Forelimb muscle (tissue), 1 donor: ENCODE measurements around the gene AMFR. TPM values are rescaled to one million over a fixed set of nuclear protein-coding genes. Genes with fewer than 3 reads are reported as not detected.
A peak's percentile ranks its signal among the peaks of the same experiment; 100 is the strongest.

ENCODE experiments used
- DNase-seq: peaks from one replicate; pipeline ENCODE4 v3.0.0-alpha.2; 2013; ENCODE audit warnings: low read depth
- polyA plus RNA-seq: library from polyadenylated mRNA; unstranded; fragments of 120-200 nt; gene quantifications from one replicate; pipeline ENCODE4 v1.2.1, GENCODE V29; 2013; ENCODE audit not compliant: insufficient read length

AMFR gene
- polyA plus RNA-seq, 1 donor = 46.3 TPM

DNA sequence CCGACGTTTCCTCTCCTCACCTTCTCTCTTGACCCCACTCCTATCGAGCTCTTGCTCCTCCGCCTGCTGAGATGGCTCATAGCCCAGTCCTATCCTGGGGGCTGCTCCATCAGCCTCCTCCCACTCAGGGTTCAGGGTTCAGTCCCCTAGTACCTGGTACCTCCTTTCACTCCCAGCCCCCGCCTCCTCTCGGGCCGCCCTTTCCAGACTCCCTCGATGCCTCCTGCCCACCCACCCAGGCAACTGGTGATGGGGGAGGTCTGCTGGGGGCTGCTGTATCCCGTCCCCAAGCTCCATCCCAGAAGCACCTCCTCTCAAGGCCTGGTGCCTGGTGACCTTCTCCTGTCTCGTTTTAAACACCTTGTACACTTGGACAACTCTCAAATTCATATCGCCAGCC, 93.9 kb downstream of the AMFR start:
- DNase-seq = no peak

DNA sequence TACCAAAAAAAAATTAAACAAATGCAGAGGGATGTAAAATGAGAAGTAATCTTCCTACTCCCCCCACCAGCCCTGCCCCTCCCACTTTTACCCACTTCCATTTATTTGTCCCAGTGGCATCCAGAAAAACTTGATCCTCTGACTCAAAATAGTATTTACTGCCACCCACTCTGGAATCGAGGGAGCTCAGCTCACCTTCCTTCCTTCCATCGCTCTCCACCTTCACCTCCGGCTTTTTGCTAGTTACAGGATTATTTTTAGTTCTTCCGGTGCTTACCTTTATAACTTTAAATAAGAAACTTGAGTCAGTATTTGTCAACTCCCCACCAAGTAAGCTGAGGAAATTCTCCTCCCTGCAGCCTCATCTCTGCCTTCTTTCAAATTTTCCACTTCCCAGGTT, 94.9 kb downstream of the AMFR start:
- no peak for DNase-seq

DNA sequence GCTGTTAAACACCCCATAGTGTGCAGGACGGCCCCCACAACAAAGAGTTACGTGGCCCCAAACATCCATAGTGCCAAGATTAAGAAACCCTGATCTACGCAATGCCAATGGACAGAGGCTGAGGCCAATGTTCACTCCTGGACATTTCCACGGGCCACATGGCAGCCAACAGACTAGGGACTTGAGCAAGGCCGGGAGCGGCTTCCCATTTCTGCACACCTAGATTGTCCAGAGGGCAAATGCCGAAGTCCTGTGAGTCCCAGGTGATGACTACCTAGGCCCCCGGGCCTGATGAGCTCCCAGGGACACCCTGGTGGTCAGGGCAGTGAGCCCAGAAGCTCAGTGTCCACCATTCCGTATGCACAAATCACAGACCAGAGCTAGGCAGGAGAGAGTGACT, 95.5 kb downstream of the AMFR start:
- DNase-seq = no peak

DNA sequence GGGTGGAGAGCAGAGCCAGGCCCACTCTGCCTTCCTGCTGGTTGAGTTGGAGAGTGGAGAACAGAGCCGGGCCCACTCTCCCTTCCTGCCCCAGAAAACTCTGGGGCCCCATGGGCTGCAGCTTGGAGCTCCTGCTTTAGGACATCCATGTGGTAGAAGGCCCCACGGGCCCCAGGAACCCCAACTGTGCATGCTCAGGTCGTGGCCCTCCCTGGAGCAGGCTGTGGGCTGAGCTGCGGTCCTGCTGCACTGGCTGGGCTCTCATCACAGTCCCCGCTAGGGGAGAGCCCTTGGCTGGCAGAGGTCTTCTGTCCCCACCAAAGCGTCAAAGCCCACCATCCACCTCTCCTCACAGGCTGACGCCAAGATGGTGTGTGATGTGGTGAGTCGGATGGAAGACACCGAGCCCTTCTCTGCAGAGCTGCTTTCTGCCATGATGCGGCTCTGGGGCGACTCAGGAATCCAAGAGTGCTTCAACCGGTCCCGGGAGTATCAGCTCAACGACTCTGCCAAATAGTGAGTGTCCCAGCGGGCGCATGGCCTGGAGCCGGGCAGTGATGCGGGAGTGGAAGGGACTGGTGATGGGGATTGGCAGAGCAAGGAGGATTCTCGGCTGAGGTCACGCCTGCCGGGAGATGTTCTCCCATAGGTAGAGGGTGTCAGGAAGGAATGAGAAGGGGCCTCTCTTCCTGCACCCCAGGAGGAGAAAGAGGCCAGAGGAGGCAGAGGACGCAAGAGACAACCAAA, 96.9 kb downstream of the AMFR start:
- DNase-seq = no peak

DNA sequence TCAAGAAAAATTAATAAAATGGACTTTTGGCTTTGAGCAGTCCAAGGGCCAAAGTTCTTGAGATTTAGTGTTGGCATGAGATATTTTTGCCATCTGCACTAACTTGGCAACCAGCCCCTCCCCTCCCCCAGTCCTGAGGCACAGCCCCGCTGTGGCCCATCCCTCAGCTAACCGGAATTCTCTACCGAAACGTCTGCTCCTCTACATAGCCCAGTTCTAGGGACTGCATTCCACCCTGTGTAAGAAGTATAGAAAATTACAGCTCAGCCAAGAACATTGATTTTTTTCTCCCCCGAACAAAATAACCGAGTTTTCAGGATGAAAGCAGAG, 97.5 kb downstream of the AMFR start:
- DNase-seq = no peak

DNA sequence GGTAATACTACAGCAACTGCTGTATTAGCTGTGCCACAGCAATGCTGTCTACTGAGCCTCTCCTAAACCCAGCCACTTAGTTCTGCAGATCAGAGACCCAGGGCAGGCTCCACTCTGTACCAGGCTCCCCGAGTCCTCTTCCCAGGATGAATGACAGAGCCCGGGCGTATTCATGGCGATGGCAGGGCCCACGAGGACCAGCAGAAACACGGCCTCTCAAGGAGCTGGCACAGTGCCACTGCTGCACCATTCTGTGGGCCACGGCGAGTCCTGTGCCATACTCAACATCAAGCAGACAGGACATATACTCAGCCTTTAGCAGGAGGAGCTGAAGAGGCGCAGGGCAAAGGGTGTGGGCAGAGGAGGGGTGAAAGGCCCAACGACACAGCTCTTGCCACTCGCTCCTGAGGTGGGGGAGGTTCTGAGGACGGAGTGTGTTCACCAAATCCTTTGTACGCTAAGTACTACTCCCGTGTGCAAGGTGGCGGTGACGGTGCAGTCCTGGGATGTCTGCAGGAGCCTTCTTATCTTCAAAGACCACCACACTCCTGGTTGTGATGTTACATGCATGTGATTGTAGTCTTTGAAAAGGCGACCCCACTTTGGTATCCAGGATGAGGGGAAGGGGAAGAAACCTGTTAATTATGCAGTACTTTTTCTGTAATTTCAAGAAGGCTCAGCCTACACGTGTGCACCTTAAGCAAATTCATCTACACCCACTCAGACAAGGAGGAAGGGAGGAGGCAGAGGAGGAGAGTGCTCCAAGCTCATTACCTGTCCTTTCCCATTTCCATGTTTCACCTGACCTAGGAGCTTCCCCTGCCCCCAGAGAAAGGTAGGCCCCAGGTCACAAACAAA, 98.0 kb downstream of the AMFR start:
- DNase-seq = no peak

DNA sequence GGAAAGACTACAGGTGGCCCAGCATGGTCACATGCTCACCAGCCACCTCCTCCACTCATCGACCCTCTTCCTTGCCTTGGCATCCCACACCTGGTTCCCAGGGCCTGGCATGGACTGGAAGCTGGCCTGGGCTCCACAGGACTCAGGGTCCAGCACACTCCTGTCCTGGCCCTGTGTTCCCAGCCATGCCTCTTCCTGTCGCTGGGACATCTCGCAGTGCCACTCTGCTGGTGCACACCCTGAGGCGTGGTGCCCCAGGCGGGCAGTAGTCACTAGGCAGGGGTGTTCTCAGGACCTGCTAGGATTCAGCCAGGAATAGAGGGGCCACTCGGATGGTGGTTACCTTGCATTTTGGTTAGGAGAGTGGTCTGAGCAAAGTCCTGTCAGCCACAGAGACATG, 99.4 kb downstream of the AMFR start:
- no peak for DNase-seq

DNA sequence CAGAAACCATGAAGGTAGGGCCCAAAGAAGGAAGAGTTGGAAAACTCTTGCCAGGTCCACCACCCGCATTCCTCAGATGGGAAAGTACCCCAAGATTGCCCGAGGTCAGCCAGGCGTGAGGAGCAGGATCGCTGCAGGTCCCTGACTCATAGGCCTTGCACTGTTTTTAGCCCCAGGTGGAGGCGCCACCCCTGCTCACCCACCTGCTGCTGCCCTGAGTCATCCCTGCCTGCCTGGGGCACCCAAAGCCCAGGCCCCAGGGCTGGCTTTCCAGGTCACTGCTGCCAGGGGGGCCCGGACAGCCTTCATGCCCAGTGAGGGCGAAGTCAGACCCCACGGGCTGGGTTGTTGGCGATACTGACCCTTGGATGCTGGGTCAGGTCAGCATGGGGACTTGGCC, 100.9 kb downstream of the AMFR start:
- no peak for DNase-seq

DNA sequence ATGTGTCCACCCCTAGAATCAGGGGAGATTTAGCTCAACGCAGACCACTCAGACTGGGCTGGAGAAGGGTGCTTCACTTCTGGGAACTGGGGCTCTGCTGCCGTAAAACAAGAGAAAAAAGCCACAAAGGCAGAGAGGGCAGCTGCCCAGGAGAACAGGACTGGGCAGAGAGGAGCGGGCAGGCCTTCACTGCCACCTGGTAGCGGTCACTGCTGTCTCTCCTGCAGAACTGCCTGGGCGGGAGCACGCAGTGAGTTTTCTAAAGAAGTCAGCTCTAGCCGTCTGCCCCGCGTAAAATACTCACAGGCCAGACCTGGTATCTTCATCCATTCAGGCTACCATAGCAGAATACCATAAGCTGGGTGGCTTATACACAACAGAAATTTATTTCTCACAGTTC, 103.8 kb downstream of the AMFR start:
- no peak for DNase-seq

DNA sequence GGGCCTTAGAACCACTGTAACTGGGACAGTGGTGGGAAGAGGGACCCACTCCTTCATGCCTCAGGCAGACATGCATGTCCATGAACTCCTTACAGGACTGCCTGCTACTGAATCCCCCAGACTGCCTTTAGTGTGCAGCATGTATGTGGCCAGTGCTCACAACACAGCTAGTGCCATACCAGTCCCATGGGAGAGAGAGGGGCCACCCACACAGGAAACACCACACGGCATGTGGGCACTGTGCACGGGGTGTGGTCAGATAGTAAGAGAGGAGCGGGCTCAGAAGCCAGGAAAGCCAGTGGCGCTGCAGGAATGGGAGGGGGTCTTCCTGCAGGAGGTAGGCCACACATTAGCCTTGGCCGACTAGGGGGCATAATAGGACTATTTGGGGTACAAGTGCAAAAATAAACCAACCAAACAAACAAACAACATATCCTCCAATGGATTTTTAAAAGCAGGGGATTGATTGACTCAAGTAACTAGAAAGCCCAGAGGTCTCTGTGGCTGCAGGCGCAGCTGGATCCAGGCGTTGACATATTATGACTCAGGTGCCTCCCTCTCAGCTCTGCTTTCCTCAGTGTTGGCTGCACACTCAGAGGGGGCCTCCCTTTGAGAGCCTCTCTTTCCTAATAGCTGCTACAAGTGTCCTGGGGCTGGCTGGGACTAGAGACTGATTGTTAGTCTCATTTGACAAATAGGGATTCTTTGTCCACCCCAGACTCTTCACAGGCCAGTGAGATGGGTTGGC, 104.4 kb downstream of the AMFR start:
- DNase-seq = no peak

DNA sequence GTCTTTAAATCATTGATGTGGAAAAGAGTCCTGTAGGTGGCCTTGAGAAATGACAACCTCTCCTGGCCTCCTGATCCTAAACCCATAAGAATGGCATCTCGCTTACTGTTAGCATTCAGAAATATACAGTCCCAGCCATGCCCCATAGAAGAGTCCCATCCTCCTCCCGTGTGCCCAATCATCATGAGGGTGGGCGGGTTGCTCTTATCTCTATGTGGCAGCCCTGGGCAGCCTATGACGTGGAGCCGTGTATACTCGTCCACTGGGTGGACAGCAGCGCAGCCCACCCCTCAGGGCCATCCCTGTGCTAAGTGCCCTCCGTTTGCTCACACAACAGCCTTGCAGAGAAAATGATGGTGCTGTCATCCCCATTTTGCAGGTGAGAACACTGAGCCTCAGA, 105.3 kb downstream of the AMFR start:
- DNase-seq = no peak

DNA sequence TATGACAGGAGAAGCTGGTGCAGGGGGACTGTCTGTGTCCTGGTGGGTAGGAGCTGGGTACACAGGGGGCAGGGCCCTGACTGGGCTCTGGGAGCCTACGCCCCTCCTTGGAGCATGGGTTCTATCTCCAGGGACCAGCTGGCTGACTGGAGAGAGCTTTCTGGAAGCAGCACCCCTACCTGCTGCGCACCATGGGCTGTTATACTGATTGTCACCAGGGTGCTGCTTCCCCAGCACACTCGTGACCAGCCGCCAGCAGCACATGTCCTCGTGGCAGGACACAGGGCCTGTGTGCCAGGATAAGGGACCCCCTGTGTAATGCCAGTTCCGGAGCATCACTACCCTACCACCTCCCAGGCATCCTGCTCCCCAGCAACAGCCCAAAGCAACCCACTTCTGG, 106.0 kb downstream of the AMFR start:
- no peak for DNase-seq

DNA sequence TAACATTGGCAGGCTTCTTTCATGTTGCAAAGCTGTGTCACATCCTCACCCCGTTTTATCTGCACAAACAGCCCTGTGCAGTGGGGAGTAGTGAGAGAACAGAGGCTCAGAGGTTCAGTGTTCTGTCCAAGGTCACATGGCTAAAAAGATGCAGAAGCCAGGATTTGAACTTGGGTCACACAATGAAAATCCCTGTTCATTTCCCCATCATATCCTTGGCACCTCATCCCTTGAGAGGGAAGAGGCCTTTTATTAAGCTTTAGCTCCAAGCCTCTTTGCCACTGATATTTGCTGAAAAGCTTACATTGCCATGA, 106.6 kb downstream of the AMFR start:
- no peak for DNase-seq

DNA sequence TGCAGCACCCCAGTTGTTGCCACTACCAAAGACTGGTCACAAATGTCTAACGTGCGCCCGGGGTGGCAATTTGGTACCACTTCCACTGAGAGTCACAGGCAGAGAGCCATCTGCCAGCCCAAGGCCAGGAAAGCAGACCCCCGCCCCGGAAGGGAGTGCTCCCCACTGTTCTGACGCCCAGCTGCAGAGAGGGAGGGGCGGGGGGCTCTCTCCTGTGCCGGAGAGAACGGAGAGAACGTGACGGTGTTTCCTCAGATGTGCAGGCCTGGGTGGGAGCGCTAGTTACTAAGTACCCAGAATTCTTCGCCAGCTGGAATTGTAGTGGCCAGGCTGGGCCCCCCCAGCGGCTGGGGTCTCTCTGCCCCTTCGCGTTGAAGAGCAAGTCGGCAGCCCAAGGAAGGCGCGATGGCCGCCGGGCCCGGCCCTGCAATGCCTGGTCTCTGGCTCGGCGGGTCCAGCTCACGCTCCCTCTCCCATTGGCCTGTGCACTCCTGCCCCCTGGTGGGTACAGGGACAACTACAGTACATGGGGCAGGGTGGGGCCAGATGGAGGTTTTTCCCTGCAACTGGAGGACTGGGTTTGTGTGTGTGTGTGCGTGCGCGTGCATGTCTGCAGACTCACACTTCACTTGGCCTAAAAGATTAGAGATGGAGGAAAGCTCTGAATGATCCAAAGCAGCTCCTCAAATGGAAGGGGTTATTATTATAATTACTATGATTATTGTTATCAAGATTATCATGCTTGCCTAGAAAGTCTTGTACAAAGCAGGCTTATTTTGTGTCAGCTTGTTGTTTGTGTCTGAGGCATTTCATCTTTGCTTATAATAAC, 107.1 kb downstream of the AMFR start:
- peak; percentile 41 for DNase-seq

DNA sequence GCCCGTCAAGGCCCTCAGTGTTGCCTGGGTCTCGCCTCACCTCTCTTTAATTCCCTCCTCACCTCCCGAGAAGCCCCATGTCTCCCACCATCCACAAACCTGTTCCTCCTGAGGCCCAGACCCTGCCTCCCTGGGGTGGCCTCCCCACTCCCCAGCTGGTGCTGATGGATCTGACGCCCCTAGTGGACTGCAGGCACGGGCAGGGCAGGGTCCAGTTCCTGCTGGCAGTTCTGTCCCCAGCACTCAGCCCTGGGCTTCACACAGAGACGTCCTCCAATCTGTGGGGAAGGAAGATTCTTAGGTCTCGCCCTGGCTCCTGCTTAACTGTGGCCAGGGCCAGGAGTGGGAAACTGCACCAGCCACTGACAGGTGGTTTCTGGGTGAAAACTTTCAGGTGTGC, 108.8 kb downstream of the AMFR start:
- DNase-seq = no peak

DNA sequence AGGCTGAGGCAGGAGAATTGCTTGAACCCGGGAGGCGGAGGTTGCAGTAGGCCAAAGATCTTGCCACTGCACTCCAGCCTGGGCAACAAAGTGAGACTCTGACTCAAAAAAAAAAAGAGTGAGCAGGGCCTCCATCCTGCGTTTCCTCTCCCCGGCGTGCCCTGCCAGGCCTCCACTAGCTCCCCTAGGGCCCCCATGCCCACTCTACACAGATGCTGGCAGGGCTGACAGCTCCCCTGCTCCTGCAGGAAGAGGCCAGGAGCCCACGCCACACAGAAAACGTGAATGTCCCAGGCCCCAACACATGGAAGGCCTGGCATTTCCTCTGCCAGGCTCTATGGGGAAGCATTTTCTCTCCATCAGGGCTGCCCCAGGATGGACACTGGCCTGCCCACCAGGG, 109.4 kb downstream of the AMFR start:
- DNase-seq = no peak

DNA sequence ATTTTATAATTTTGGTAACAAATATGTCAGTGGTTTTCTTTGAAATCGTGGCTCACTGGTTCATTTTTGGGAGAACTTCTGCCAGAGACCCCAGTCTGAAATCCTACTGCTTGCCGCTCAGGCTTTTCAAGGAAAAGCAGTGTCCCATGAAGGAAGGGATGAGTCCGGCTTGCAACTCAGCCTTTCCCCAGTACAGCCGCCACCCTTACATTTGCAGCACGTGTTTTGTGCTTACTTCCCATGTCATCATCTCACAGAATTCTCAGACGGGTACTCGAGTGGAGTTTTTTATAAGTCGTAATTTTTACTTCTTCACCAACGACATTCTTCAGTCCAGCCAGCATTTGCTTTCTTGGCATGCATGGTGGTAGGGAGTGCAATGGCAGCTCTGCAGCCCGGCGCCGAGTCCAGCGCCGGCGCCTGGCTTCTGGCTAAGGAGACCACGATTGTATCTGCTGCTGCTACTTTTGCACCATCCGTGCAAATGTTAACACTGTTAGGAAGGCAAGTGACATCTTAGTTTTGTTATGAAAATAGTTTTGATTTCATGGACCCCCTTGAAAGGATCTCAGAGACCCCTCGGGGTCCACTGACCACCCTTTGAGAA, 111.0 kb downstream of the AMFR start:
- DNase-seq = no peak

DNA sequence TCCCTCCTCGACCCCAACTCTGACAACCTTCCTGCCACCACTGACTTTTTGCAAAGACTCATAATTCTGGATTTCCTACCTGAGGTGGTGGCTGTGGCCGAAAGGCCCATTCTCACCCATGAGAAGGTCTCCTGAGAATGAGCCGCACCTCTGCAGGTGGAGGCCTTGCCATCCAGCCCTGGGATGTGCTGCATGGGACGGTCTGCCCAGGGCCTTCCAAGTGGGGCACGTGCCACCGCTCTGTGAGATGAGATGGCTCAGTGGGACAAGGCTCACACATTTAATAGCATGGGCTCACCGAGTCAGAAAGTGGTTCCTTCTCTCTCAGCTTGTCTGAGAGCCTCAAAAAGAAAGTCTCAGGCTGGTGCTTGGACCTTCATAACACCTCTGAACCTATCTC, 112.8 kb downstream of the AMFR start:
- DNase-seq = no peak

DNA sequence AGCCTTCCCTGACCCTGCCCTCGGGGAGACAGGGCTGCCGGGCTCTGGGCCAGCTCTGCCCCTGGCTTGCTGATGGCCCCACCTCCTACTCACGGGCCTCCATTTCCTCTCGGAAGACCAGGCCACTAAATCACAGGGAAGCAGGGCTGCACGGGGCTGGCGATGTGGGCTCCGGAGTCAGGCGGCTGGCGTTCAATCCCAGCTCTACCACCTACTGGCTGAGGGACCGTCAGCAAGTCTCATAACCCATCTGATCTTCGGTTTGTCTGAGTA, 113.4 kb downstream of the AMFR start:
- DNase-seq = no peak
